Panc1 (cell line): Measurements from ENCODE around the gene DCN. TPM values are rescaled to one million over a fixed set of nuclear protein-coding genes. Genes with fewer than 3 reads are reported as not detected.

Experiments used
- ATAC-seq: fragments of 200-7000 bp; cut with Tn5 transposase; 2 replicates; pipeline ENCODE4 v1.9.1; 2020; ENCODE audit warnings: mild to moderate bottlenecking, moderate library complexity
- BruUV-seq: library from RNA; stranded (reverse); fragments of 400-500 nt; replicated peaks from 2 replicates; lab custom pipeline; 2021; lab: Mats Ljungman, UMichigan
- CTCF ChIA-PET: fragments of 300-600 bp; sonication (Branson Sonifier 250); formaldehyde crosslinking; loops from one replicate; lab custom pipeline; 2022; ENCODE audit warnings: antibody characterized with exemption; lab: Charles Lee
- POLR2A ChIA-PET: fragments of 300-600 bp; sonication (Branson Sonifier 250); formaldehyde crosslinking; loops from one replicate; lab custom pipeline; 2022; ENCODE audit warnings: antibody characterized with exemption; lab: Charles Lee
- DNase-seq: peaks from one replicate; pipeline ENCODE4 v3.0.0-alpha.2; 2010; ENCODE audit warnings: low read depth, low spot score
- H3K27ac ChIP-seq: 2 replicates; pipeline ENCODE4 v1.5.1; 2011; ENCODE audit warnings: mild to moderate bottlenecking, low read length, inconsistent platforms
- H3K27me3 ChIP-seq: fragments of 200-500 bp; sonication (Bioruptor generic); 2 replicates; pipeline ENCODE4 v1.6.0; 2014; ENCODE audit warnings: low read length, inconsistent platforms; ENCODE audit not compliant: control insufficient read depth, insufficient read depth
- H3K36me3 ChIP-seq: fragments of 200-500 bp; sonication (Bioruptor generic); 2 replicates; pipeline ENCODE4 v1.5.1; 2014; ENCODE audit warnings: inconsistent platforms, mild to moderate bottlenecking, low read length, moderate library complexity; ENCODE audit not compliant: control insufficient read depth, insufficient read depth
- H3K4me1 ChIP-seq: 2 replicates; pipeline ENCODE4 v1.5.1; 2011; ENCODE audit warnings: inconsistent platforms, mild to moderate bottlenecking, low read length, moderate library complexity; ENCODE audit not compliant: control insufficient read depth, insufficient read depth
- H3K4me3 ChIP-seq, 2 experiments: 2 replicates each; pipeline ENCODE4 v1.5.1; 2011 to 2012; ENCODE audit warnings: low read depth in 2 of 2, low read length in 2 of 2, mild to moderate bottlenecking in 2 of 2, inconsistent platforms in 1 of 2, moderate library complexity in 1 of 2
- H3K9me3 ChIP-seq: fragments of 200-500 bp; sonication (Bioruptor generic); 2 replicates; pipeline ENCODE4 v1.5.1; 2014; ENCODE audit warnings: low read depth, mild to moderate bottlenecking, inconsistent platforms, low read length, moderate library complexity; ENCODE audit not compliant: control insufficient read depth, insufficient read depth
- POLR2AphosphoS5 ChIP-seq: IDR thresholded peaks from 2 replicates; pipeline ENCODE4 v1.6.1; 2012; ENCODE audit warnings: mild to moderate bottlenecking, low read depth, low read length, moderate library complexity
- SIN3A ChIP-seq: IDR thresholded peaks from 2 replicates; pipeline ENCODE4 v1.6.1; 2012; ENCODE audit warnings: low read depth, mild to moderate bottlenecking, low read length, moderate library complexity, borderline replicate concordance; ENCODE audit not compliant: insufficient read depth
- TCF7L2 ChIP-seq: IDR thresholded peaks from 2 replicates; pipeline ENCODE4 v1.6.1; 2011; ENCODE audit warnings: mild to moderate bottlenecking, low read depth, low read length, inconsistent platforms
- in situ Hi-C: cut with HindIII; loops from 2 replicates; pipeline ENCODE4 v1.10.0; 2016; ENCODE audit warnings: low sequenced_read_pairs, low pct_unique_long_range_greater_than_20kb
- intact Hi-C: fragments of 100-400 bp; cut with micrococcal nuclease; formaldehyde crosslinking; loops from one replicate; pipeline ENCODE4 v1.10.0; 2022; ENCODE audit not compliant: unreplicated experiment
- total RNA-seq: library from RNA; stranded (reverse); gene quantifications from one replicate; pipeline ENCODE4 v1.2.1, GENCODE V29; 2021; ENCODE audit not compliant: unreplicated experiment
- TF ChIP-seq, protein P1 (sequence below), 2 experiments: IDR thresholded peaks; 2 replicates each; pipeline ENCODE4 v1.6.1; 2011 to 2012; ENCODE audit warnings: low read depth in 2 of 2, control low read depth in 1 of 2, low read length in 1 of 2, mild to moderate bottlenecking in 1 of 2, moderate library complexity in 1 of 2; ENCODE audit not compliant: insufficient read depth in 1 of 2
- TF ChIP-seq, protein P2 (sequence below): fragments of 450-650 bp; IDR thresholded peaks from 2 replicates; pipeline ENCODE4 v1.5.1; 2017; ENCODE audit warnings: mild to moderate bottlenecking

Gene DCN
- total RNA-seq, 1 experiment from 2014 or later = 1.9 TPM

GRCh38 chr12:91144053-91144452, 38.6 kb downstream of the DCN start:
- POLR2A ChIA-PET = interaction anchor here (0.7 kb wide), 1 partner anchor 717 kb away, joined by 3 read pairs; no protein-coding TSS in a partner anchor
- no peak for DNase-seq
- H3K27ac ChIP-seq = no peak overlapping the region
- intact Hi-C loops = no loop called here
- in situ Hi-C loops = no loop called here
- H3K27me3 ChIP-seq = no peaks in the 10 kb centered on the region
- no peaks in the 10 kb centered on the region for H3K9me3 ChIP-seq
- CTCF ChIA-PET = no interaction called here
- ATAC-seq = no peak
- no peaks in the 10 kb centered on the region for H3K36me3 ChIP-seq
- TF ChIP-seq, protein P1, sequence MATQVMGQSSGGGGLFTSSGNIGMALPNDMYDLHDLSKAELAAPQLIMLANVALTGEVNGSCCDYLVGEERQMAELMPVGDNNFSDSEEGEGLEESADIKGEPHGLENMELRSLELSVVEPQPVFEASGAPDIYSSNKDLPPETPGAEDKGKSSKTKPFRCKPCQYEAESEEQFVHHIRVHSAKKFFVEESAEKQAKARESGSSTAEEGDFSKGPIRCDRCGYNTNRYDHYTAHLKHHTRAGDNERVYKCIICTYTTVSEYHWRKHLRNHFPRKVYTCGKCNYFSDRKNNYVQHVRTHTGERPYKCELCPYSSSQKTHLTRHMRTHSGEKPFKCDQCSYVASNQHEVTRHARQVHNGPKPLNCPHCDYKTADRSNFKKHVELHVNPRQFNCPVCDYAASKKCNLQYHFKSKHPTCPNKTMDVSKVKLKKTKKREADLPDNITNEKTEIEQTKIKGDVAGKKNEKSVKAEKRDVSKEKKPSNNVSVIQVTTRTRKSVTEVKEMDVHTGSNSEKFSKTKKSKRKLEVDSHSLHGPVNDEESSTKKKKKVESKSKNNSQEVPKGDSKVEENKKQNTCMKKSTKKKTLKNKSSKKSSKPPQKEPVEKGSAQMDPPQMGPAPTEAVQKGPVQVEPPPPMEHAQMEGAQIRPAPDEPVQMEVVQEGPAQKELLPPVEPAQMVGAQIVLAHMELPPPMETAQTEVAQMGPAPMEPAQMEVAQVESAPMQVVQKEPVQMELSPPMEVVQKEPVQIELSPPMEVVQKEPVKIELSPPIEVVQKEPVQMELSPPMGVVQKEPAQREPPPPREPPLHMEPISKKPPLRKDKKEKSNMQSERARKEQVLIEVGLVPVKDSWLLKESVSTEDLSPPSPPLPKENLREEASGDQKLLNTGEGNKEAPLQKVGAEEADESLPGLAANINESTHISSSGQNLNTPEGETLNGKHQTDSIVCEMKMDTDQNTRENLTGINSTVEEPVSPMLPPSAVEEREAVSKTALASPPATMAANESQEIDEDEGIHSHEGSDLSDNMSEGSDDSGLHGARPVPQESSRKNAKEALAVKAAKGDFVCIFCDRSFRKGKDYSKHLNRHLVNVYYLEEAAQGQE (IDR thresholded peaks at IDR 0.05; ENCODE audit: insufficient read depth in 1 of 2, low read depth in 2 of 2, low read length in 1 of 2) = no peak
- TF ChIP-seq TCF7L2 (no peak), POLR2AphosphoS5 (no peak), SIN3A (no peak)
- TF ChIP-seq, protein P2, sequence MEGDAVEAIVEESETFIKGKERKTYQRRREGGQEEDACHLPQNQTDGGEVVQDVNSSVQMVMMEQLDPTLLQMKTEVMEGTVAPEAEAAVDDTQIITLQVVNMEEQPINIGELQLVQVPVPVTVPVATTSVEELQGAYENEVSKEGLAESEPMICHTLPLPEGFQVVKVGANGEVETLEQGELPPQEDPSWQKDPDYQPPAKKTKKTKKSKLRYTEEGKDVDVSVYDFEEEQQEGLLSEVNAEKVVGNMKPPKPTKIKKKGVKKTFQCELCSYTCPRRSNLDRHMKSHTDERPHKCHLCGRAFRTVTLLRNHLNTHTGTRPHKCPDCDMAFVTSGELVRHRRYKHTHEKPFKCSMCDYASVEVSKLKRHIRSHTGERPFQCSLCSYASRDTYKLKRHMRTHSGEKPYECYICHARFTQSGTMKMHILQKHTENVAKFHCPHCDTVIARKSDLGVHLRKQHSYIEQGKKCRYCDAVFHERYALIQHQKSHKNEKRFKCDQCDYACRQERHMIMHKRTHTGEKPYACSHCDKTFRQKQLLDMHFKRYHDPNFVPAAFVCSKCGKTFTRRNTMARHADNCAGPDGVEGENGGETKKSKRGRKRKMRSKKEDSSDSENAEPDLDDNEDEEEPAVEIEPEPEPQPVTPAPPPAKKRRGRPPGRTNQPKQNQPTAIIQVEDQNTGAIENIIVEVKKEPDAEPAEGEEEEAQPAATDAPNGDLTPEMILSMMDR = no peak
- H3K4me1 ChIP-seq = no peaks in the 10 kb centered on the region
- H3K4me3 ChIP-seq = no peak overlapping the region
- BruUV-seq = no TSS peak

GRCh38 chr12:91143206-91143605, 39.4 kb downstream of the DCN start:
- no peak for ATAC-seq
- TF ChIP-seq, protein P1 (IDR thresholded peaks at IDR 0.05; ENCODE audit: insufficient read depth in 1 of 2, low read depth in 2 of 2, low read length in 1 of 2) = no peak
- TF ChIP-seq SIN3A = no peak
- no peak for TF ChIP-seq POLR2AphosphoS5
- TF ChIP-seq, protein P2 = no peak
- TF ChIP-seq TCF7L2 = no peak
- Histone ChIP-seq H3K4me3 (no peak overlapping the region), H3K4me1 (no peaks in the 10 kb centered on the region), H3K9me3 (no peaks in the 10 kb centered on the region), H3K27me3 (no peaks in the 10 kb centered on the region), H3K36me3 (no peaks in the 10 kb centered on the region), H3K27ac (no peak overlapping the region)
- no peak for DNase-seq
- ChIA-PET POLR2A (interaction anchor here (0.6 kb wide), 1 partner anchor 110 kb away, joined by 3 read pairs; no protein-coding TSS in a partner anchor), CTCF (no interaction called here)
- intact Hi-C loops (no loop called here), in situ Hi-C loops (no loop called here)
- no TSS peak for BruUV-seq
